HEK293 (cell line): ENCODE data around the gene CKLF.
A peak's percentile ranks its signal among the peaks of the same experiment; 100 is the strongest.

Experiments
- KLF16 ChIP-seq: fragments of 450-650 bp; formaldehyde crosslinking; IDR thresholded peaks from 2 replicates; pipeline ENCODE4 v1.5.1; 2017; ENCODE audit warnings: missing biosample characterization, missing genetic modification characterization
- KLF9 ChIP-seq: fragments of 450-650 bp; formaldehyde crosslinking; IDR thresholded peaks from 2 replicates; pipeline ENCODE4 v1.5.1; 2016; ENCODE audit warnings: missing biosample characterization, missing genetic modification characterization, low read depth
- PRDM1 ChIP-seq: fragments of 450-650 bp; formaldehyde crosslinking; IDR thresholded peaks from 2 replicates; pipeline ENCODE4; 2016; ENCODE audit warnings: missing biosample characterization, missing genetic modification characterization
- ZBTB17 ChIP-seq: fragments of 450-650 bp; formaldehyde crosslinking; IDR thresholded peaks from 2 replicates; pipeline ENCODE4 v1.5.1; 2016; ENCODE audit warnings: missing biosample characterization, missing genetic modification characterization
- ZFP69B ChIP-seq: fragments of 450-650 bp; formaldehyde crosslinking; IDR thresholded peaks from 2 replicates; pipeline ENCODE4 v1.5.1; 2016; ENCODE audit warnings: missing biosample characterization, missing genetic modification characterization
- ZNF112 ChIP-seq: fragments of 450-650 bp; formaldehyde crosslinking; IDR thresholded peaks from 2 replicates; pipeline ENCODE4 v1.5.0; 2017; ENCODE audit warnings: missing biosample characterization, missing genetic modification characterization
- ZNF23 ChIP-seq: fragments of 450-650 bp; formaldehyde crosslinking; IDR thresholded peaks from 2 replicates; pipeline ENCODE4 v1.5.1; 2016; ENCODE audit warnings: missing biosample characterization, missing genetic modification characterization, borderline replicate concordance
- ZNF324 ChIP-seq: fragments of 450-650 bp; formaldehyde crosslinking; IDR thresholded peaks from 2 replicates; pipeline ENCODE4 v1.5.1; 2016; ENCODE audit warnings: missing biosample characterization, missing genetic modification characterization
- ZNF394 ChIP-seq: fragments of 450-650 bp; formaldehyde crosslinking; IDR thresholded peaks from 2 replicates; pipeline ENCODE4 v1.5.1; 2016; ENCODE audit warnings: missing biosample characterization, missing genetic modification characterization, mild to moderate bottlenecking, moderate library complexity, borderline replicate concordance
- ZNF510 ChIP-seq: fragments of 450-650 bp; formaldehyde crosslinking; IDR thresholded peaks from 2 replicates; pipeline ENCODE4 v1.5.1; 2018; ENCODE audit warnings: mild to moderate bottlenecking, missing genetic modification characterization, missing biosample characterization; ENCODE audit not compliant: insufficient replicate concordance
- ZNF558 ChIP-seq: fragments of 450-650 bp; formaldehyde crosslinking; IDR thresholded peaks from 2 replicates; pipeline ENCODE4 v1.5.1; 2016; ENCODE audit warnings: missing biosample characterization, missing genetic modification characterization
- ZNF623 ChIP-seq: fragments of 450-650 bp; formaldehyde crosslinking; IDR thresholded peaks from 2 replicates; pipeline ENCODE4 v1.5.1; 2016; ENCODE audit warnings: missing biosample characterization, missing genetic modification characterization
- ZNF664 ChIP-seq: fragments of 450-650 bp; formaldehyde crosslinking; IDR thresholded peaks from 2 replicates; pipeline ENCODE4 v1.5.1; 2016; ENCODE audit warnings: missing biosample characterization, missing genetic modification characterization
- ZNF677 ChIP-seq: fragments of 450-650 bp; IDR thresholded peaks from 2 replicates; pipeline ENCODE4 v1.5.0; 2018; ENCODE audit warnings: missing biosample characterization, mild to moderate bottlenecking, missing genetic modification characterization, moderate library complexity
- ZNF747 ChIP-seq: fragments of 450-650 bp; formaldehyde crosslinking; IDR thresholded peaks from 2 replicates; pipeline ENCODE4 v1.5.1; 2016; ENCODE audit warnings: missing biosample characterization, missing genetic modification characterization
- ZNF776 ChIP-seq: fragments of 450-650 bp; formaldehyde crosslinking; IDR thresholded peaks from 2 replicates; pipeline ENCODE4 v1.5.0; 2017; ENCODE audit warnings: missing biosample characterization, missing genetic modification characterization, borderline replicate concordance
- ZNF837 ChIP-seq: fragments of 450-650 bp; formaldehyde crosslinking; IDR thresholded peaks from 2 replicates; pipeline ENCODE4 v1.5.1; 2016; ENCODE audit warnings: missing biosample characterization, missing genetic modification characterization
- TF ChIP-seq, protein P1 (sequence below): fragments of 450-650 bp; formaldehyde crosslinking; IDR thresholded peaks from 2 replicates; pipeline ENCODE4 v1.5.1; 2017; ENCODE audit warnings: missing biosample characterization, missing genetic modification characterization
- TF ChIP-seq, protein P2 (sequence below): fragments of 450-650 bp; formaldehyde crosslinking; IDR thresholded peaks from 2 replicates; pipeline ENCODE4 v1.5.1; 2017; ENCODE audit warnings: missing biosample characterization, missing genetic modification characterization
- TF ChIP-seq, protein P3 (sequence below): fragments of 450-650 bp; IDR thresholded peaks from 2 replicates; pipeline ENCODE4 v1.5.1; 2018; ENCODE audit warnings: missing biosample characterization, missing genetic modification characterization
- TF ChIP-seq, protein P4 (sequence below): fragments of 450-650 bp; formaldehyde crosslinking; optimal IDR thresholded peaks from 2 replicates; pipeline ENCODE3; 2016; ENCODE audit warnings: missing biosample characterization, mild to moderate bottlenecking, missing genetic modification characterization
- TF ChIP-seq, protein P5 (sequence below): fragments of 450-650 bp; formaldehyde crosslinking; IDR thresholded peaks from 2 replicates; pipeline ENCODE4 v1.5.1; 2016; ENCODE audit warnings: missing biosample characterization, missing genetic modification characterization
- TF ChIP-seq, protein P6 (sequence below): fragments of 450-650 bp; formaldehyde crosslinking; IDR thresholded peaks from 2 replicates; pipeline ENCODE4 v1.5.1; 2016; ENCODE audit warnings: missing biosample characterization, missing genetic modification characterization
- TF ChIP-seq, protein P7 (sequence below): fragments of 450-650 bp; formaldehyde crosslinking; IDR thresholded peaks from 2 replicates; pipeline ENCODE4 v1.5.1; 2016; ENCODE audit warnings: missing biosample characterization, missing genetic modification characterization
- TF ChIP-seq, protein P8 (sequence below): fragments of 450-650 bp; formaldehyde crosslinking; IDR thresholded peaks from 2 replicates; pipeline ENCODE4 v1.5.1; 2016; ENCODE audit warnings: missing biosample characterization, missing genetic modification characterization, low read depth

CKLF gene

DNA sequence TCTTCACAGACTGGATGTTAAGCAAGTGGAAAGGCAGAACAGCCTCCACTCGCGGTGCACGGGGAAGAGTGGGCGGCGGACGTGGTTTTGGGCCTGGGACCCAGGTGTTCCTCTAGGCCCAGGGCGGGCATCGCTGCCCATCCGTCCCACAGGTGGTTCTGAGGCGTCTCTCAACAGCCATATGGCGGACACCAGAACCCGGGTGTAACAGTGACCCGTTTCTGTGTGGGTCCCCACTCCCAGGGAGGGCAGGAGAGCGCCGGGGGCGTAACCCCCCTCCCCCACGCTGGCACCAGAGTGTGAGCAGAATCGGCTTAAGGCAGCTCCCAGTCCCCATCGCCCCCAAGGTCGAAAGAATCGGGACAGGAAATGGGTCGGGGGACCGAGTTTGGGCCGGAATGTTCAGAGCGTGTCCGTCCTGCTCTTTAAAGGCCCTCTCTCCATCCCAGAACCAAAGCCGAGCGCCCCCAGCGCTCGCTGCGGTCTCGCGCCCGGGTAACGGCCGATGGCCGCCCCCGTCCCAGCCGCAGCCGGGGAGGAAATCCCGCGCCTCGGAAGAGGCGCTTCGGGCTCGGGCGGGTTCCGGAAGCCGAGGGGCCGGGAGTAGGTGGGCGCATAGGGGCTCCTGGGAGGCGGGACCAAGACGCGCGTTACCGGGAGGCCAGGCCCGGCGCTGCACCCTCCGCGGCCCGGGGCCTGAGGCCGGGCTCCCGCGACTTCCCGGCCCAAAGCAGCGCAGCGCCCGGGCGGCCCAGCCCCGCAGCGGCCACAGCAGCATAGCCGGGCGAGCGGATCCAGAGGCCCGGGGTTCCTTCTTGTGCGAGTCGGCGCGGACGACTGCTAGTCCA is 2.9 kb upstream of the CKLF start, which contains the start of gene TK2 (continued):
- TF ChIP-seq, protein P1, sequence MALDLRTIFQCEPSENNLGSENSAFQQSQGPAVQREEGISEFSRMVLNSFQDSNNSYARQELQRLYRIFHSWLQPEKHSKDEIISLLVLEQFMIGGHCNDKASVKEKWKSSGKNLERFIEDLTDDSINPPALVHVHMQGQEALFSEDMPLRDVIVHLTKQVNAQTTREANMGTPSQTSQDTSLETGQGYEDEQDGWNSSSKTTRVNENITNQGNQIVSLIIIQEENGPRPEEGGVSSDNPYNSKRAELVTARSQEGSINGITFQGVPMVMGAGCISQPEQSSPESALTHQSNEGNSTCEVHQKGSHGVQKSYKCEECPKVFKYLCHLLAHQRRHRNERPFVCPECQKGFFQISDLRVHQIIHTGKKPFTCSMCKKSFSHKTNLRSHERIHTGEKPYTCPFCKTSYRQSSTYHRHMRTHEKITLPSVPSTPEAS (tag by site-specific recombination) = no peak
- TF ChIP-seq ZNF510 (no peak), ZNF324 (tag by site-specific recombination) (no peak), ZNF776 (tag by site-specific recombination) (no peak), ZBTB17 (tag by site-specific recombination) (no peak), ZFP69B (no peak), ZNF837 (tag by site-specific recombination) (no peak), PRDM1 (no peak), ZNF23 (tag by site-specific recombination) (no peak), ZNF664 (tag by site-specific recombination) (no peak), ZNF112 (tag by site-specific recombination) (no peak), ZNF747 (tag by site-specific recombination) (no peak), ZNF677 (tag by site-specific recombination) (no peak), KLF16 (tag by site-specific recombination) (peak; percentile 88), ZNF394 (tag by site-specific recombination) (no peak), ZNF623 (tag by site-specific recombination) (no peak), ZNF558 (tag by site-specific recombination) (no peak), KLF9 (tag by site-specific recombination) (peak; percentile 80)
- TF ChIP-seq, protein P2, sequence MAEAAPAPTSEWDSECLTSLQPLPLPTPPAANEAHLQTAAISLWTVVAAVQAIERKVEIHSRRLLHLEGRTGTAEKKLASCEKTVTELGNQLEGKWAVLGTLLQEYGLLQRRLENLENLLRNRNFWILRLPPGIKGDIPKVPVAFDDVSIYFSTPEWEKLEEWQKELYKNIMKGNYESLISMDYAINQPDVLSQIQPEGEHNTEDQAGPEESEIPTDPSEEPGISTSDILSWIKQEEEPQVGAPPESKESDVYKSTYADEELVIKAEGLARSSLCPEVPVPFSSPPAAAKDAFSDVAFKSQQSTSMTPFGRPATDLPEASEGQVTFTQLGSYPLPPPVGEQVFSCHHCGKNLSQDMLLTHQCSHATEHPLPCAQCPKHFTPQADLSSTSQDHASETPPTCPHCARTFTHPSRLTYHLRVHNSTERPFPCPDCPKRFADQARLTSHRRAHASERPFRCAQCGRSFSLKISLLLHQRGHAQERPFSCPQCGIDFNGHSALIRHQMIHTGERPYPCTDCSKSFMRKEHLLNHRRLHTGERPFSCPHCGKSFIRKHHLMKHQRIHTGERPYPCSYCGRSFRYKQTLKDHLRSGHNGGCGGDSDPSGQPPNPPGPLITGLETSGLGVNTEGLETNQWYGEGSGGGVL (tag by site-specific recombination) = peak; percentile 32; the same call in 1 of the 2 replicates
- TF ChIP-seq, protein P3, sequence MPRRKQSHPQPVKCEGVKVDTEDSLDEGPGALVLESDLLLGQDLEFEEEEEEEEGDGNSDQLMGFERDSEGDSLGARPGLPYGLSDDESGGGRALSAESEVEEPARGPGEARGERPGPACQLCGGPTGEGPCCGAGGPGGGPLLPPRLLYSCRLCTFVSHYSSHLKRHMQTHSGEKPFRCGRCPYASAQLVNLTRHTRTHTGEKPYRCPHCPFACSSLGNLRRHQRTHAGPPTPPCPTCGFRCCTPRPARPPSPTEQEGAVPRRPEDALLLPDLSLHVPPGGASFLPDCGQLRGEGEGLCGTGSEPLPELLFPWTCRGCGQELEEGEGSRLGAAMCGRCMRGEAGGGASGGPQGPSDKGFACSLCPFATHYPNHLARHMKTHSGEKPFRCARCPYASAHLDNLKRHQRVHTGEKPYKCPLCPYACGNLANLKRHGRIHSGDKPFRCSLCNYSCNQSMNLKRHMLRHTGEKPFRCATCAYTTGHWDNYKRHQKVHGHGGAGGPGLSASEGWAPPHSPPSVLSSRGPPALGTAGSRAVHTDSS (tag by site-specific recombination) = no peak
- TF ChIP-seq, protein P4, sequence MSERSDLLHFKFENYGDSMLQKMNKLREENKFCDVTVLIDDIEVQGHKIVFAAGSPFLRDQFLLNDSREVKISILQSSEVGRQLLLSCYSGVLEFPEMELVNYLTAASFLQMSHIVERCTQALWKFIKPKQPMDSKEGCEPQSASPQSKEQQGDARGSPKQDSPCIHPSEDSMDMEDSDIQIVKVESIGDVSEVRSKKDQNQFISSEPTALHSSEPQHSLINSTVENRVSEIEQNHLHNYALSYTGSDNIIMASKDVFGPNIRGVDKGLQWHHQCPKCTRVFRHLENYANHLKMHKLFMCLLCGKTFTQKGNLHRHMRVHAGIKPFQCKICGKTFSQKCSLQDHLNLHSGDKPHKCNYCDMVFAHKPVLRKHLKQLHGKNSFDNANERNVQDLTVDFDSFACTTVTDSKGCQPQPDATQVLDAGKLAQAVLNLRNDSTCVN (tag by site-specific recombination) = peak; percentile 85
- TF ChIP-seq, protein P5, sequence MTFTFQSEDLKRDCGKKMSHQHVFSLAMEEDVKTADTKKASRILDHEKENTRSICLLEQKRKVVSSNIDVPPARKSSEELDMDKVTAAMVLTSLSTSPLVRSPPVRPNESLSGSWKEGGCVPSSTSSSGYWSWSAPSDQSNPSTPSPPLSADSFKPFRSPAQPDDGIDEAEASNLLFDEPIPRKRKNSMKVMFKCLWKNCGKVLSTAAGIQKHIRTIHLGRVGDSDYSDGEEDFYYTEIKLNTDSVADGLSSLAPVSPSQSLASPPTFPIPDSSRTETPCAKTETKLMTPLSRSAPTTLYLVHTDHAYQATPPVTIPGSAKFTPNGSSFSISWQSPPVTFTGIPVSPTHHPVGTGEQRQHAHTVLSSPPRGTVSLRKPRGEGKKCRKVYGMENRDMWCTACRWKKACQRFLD (tag by site-specific recombination) = no peak
- TF ChIP-seq, protein P6, sequence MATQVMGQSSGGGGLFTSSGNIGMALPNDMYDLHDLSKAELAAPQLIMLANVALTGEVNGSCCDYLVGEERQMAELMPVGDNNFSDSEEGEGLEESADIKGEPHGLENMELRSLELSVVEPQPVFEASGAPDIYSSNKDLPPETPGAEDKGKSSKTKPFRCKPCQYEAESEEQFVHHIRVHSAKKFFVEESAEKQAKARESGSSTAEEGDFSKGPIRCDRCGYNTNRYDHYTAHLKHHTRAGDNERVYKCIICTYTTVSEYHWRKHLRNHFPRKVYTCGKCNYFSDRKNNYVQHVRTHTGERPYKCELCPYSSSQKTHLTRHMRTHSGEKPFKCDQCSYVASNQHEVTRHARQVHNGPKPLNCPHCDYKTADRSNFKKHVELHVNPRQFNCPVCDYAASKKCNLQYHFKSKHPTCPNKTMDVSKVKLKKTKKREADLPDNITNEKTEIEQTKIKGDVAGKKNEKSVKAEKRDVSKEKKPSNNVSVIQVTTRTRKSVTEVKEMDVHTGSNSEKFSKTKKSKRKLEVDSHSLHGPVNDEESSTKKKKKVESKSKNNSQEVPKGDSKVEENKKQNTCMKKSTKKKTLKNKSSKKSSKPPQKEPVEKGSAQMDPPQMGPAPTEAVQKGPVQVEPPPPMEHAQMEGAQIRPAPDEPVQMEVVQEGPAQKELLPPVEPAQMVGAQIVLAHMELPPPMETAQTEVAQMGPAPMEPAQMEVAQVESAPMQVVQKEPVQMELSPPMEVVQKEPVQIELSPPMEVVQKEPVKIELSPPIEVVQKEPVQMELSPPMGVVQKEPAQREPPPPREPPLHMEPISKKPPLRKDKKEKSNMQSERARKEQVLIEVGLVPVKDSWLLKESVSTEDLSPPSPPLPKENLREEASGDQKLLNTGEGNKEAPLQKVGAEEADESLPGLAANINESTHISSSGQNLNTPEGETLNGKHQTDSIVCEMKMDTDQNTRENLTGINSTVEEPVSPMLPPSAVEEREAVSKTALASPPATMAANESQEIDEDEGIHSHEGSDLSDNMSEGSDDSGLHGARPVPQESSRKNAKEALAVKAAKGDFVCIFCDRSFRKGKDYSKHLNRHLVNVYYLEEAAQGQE (tag by site-specific recombination) = 0 out of 2 replicates have a peak, but pooled peaks have one; percentile 24
- TF ChIP-seq, protein P7, sequence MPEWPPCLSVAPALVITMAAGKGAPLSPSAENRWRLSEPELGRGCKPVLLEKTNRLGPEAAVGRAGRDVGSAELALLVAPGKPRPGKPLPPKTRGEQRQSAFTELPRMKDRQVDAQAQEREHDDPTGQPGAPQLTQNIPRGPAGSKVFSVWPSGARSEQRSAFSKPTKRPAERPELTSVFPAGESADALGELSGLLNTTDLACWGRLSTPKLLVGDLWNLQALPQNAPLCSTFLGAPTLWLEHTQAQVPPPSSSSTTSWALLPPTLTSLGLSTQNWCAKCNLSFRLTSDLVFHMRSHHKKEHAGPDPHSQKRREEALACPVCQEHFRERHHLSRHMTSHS (tag by site-specific recombination) = no peak
- TF ChIP-seq, protein P8, sequence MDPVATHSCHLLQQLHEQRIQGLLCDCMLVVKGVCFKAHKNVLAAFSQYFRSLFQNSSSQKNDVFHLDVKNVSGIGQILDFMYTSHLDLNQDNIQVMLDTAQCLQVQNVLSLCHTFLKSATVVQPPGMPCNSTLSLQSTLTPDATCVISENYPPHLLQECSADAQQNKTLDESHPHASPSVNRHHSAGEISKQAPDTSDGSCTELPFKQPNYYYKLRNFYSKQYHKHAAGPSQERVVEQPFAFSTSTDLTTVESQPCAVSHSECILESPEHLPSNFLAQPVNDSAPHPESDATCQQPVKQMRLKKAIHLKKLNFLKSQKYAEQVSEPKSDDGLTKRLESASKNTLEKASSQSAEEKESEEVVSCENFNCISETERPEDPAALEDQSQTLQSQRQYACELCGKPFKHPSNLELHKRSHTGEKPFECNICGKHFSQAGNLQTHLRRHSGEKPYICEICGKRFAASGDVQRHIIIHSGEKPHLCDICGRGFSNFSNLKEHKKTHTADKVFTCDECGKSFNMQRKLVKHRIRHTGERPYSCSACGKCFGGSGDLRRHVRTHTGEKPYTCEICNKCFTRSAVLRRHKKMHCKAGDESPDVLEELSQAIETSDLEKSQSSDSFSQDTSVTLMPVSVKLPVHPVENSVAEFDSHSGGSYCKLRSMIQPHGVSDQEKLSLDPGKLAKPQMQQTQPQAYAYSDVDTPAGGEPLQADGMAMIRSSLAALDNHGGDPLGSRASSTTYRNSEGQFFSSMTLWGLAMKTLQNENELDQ = no peak
